SJSA1 (cell line): ENCODE data around the gene SLC22A14. TPM values are rescaled to one million over a fixed set of nuclear protein-coding genes. Genes with fewer than 3 reads are reported as not detected.

Experiments used
- DNase-seq, 2 experiments: peaks; one replicate each; pipeline ENCODE4 v3.0.0-alpha.2; 2015 to 2020; ENCODE audit warnings: low spot score in 2 of 2, low read depth in 1 of 2
- H3K27ac ChIP-seq: fragments of 250-450 bp; sonication (Bioruptor Pico); 2 replicates; pipeline ENCODE4 v1.5.1; 2020; ENCODE audit warnings: mild to moderate bottlenecking, moderate library complexity
- H3K27me3 ChIP-seq: fragments of 250-450 bp; sonication (Bioruptor Pico); replicated peaks from 2 replicates; pipeline ENCODE4 v1.5.1; 2020; ENCODE audit warnings: mild to moderate bottlenecking, moderate library complexity
- H3K36me3 ChIP-seq: fragments of 250-450 bp; sonication (Bioruptor Pico); 2 replicates; pipeline ENCODE4 v1.5.1; 2020; ENCODE audit warnings: mild to moderate bottlenecking
- H3K4me1 ChIP-seq: fragments of 250-450 bp; sonication (Bioruptor Pico); replicated peaks from 2 replicates; pipeline ENCODE4 v1.6.1; 2021; ENCODE audit warnings: mild to moderate bottlenecking
- H3K4me3 ChIP-seq: fragments of 250-450 bp; sonication (Bioruptor Pico); 2 replicates; pipeline ENCODE4 v1.5.1; 2020; ENCODE audit warnings: mild to moderate bottlenecking
- H3K9me3 ChIP-seq: fragments of 250-450 bp; sonication (Bioruptor Pico); replicated peaks from 2 replicates; pipeline ENCODE4 v1.5.1; 2020; ENCODE audit warnings: mild to moderate bottlenecking
- total RNA-seq: library from RNA; depleted of rRNA; stranded (reverse); fragments of >200 nt; shearing (Covaris generic); gene quantifications from 2 replicates; pipeline ENCODE4 v1.2.3, GENCODE V29; 2014

Gene SLC22A14
- total RNA-seq, 1 experiment from 2014 or later = not detected

DNA sequence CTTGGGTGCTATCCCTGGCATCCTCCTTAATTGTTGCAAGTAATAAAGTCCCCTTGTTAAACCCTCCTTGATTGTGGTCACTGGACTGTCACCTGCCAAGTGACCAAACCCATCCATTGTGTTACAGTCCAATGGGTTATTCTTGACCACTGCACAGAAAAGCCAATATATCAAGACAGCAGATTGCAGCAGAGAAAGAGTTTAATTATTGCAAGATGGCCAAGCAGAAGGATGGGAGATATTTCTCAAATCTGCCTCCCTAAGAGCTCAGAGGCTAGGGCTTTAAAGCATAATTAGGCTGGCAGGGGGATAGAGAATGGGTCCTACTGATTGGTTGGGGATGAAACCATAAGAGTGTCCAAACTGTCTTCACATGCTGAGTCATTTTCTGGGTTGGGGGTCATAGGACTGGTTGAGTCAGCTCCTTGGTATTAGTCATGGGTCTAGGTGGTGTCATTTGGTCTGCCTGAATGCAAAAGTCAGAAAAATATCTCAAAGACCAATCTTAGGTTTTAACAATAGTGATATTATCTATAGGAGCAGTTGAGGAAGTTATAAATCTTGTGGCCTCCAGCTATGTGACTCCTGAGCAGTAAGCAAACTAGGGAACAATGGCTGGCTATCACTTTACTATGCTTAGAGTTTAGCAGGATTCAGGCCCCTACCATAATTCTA is 45.4 kb downstream of the SLC22A14 start:
- H3K4me1 ChIP-seq = no peaks in the 10 kb centered on the region
- no peak for DNase-seq
- no peaks in the 10 kb centered on the region for H3K36me3 ChIP-seq
- no peaks in the 10 kb centered on the region for H3K9me3 ChIP-seq
- no peak overlapping the region for H3K4me3 ChIP-seq
- H3K27me3 ChIP-seq = no peaks in the 10 kb centered on the region
- H3K27ac ChIP-seq = no peak overlapping the region

DNA sequence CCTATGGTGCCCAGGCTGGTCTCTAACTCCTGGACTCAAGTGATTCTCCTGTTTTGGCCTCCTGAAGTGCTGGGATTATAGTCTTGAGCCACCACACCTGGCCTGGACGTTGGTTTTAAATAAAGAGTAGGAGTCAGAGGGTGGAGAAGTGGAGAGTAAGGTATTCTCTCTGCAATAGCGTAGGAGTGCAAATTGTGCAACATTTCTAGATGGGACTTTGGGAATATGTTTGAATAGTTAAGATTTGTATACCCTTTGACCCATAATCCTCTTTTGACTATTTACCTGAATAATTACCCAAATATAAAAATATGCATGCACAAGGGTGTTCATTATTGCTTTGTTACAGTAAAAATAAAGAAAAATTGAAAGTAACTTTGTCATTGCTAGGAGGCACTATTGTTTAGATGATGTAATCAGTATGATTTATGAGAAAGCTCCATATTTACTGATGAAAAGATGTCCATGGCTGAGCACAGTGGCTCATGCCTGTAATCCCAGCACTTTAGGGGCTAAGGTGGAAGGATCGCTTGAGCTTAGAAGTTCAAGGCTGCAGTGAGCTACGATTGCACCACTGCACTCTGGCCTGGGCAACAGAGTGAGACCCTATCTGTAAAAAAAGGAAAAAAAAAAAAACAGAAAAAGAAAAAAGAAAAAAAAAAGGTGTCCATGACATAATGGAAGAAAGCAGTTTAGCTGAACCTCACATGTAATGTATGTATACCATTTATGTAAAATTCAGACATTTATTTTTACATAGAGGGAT is 49.3 kb downstream of the SLC22A14 start:
- no peak for DNase-seq
- Histone ChIP-seq H3K9me3 (no peaks in the 10 kb centered on the region), H3K27me3 (no peaks in the 10 kb centered on the region), H3K4me3 (no peak overlapping the region), H3K36me3 (no peaks in the 10 kb centered on the region), H3K27ac (no peak overlapping the region), H3K4me1 (no peaks in the 10 kb centered on the region)

DNA sequence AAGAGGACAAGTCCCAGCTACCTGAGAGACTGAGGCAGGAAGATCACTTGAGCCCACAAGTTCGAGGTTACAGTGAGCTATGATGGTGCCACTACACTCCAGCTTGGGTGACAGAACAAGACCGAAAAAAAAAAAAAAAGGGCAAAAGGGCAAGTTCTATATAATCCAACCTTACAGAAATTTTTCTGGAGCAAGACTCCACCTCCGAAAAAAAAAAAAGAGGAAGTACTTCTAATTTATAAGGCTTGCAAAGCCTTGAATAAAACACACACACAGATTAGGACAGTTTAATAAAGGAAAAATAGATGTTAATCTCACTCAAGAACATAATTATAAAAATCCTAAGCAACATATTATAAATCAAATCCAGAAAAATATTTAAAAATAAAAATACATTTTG is 50.1 kb downstream of the SLC22A14 start:
- no peak overlapping the region for H3K27ac ChIP-seq
- no peaks in the 10 kb centered on the region for H3K4me1 ChIP-seq
- no peak for DNase-seq
- no peak overlapping the region for H3K4me3 ChIP-seq
- no peaks in the 10 kb centered on the region for H3K36me3 ChIP-seq
- H3K27me3 ChIP-seq = no peaks in the 10 kb centered on the region
- no peaks in the 10 kb centered on the region for H3K9me3 ChIP-seq

DNA sequence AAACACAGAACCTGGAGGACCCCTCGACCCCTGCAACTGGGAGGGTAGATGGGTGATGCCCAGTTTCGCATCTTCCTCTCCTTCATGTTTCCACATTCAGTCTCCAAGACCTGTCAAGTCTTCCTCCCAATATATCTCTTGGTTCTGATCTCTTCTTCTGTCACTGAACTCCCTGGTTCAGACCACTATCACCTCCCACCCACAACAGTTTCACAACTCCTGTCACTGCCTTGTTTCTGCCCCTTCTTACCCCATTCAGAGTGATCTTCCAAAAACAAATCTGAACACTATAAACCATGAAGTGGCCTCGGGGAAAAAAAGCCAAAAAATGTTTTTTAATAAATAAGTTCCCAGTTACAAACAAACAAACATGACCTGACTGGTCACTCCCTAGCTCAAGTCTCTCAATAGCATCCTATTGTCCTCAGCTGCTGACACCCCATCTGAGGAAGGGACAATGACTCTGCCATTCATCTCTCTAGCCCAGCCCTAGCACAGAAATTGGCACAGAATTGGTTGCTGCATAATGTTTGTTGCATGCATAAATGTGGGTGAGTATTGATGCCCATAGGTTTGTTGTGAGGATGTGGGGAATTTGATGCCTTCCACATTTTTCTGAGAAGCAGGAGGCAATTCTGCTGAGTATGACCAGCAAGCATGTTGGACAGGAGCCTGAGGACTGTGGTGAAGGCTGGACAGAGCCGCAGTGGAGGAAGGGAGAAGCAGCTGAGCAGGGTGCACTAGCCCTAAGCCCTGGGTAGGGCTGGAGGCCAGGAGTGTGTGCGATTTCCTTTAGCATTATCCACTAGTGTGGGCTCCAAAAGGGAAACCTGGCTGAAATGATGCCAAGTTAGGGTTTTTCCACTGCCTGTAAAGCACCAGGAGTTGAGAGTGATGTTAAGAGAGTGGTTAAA is 52.3 kb downstream of the SLC22A14 start:
- Histone ChIP-seq H3K4me1 (no peaks in the 10 kb centered on the region), H3K27me3 (no peaks in the 10 kb centered on the region), H3K36me3 (no peaks in the 10 kb centered on the region), H3K9me3 (no peaks in the 10 kb centered on the region), H3K4me3 (no peak overlapping the region), H3K27ac (no peak overlapping the region)
- no peak for DNase-seq

DNA sequence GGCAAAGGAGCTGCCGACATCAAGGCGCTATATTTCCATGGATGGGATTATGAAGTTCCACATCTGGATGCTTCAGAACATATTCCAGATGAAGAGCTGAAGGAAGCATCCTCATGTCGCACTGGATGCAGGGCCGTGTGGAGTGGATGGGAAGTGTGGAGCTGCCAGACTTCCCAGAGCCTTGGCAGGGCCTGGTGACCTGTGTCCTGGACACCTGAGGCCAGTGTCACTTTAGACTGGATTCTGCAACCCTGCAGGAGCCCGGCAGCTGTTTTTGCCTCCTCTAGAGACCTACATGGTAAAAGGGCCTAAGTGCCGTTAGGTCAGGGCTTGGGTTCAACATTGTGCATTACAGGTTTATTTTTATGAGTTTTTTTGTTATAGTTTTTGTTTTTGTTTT is 53.2 kb downstream of the SLC22A14 start:
- no peak overlapping the region for H3K27ac ChIP-seq

DNA sequence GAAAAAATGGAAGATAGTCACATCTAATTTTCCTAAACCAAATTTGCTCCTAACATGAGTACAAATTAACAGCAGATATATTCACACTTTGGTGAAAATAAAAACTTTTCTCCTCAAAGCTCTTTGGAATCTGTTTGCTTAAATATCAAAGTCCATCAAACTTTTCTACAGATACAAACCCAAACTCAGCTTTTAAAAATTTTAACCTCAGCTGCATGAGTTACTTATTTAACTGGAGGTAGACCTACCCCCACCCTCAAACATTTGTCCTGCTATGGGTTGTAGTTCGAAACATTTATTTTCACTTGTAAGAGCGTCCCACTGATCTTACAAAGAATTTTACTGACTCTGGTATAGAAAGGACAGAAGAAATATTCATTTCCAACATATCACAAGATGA is 55.6 kb downstream of the SLC22A14 start:
- no peak for DNase-seq

More for the DNA sequence above, 53.2 kb downstream of the SLC22A14 start:
- Histone ChIP-seq H3K4me3 (no peak overlapping the region), H3K9me3 (no peaks in the 10 kb centered on the region), H3K4me1 (no peaks in the 10 kb centered on the region), H3K27me3 (no peaks in the 10 kb centered on the region), H3K36me3 (no peaks in the 10 kb centered on the region)
- no peak for DNase-seq

DNA sequence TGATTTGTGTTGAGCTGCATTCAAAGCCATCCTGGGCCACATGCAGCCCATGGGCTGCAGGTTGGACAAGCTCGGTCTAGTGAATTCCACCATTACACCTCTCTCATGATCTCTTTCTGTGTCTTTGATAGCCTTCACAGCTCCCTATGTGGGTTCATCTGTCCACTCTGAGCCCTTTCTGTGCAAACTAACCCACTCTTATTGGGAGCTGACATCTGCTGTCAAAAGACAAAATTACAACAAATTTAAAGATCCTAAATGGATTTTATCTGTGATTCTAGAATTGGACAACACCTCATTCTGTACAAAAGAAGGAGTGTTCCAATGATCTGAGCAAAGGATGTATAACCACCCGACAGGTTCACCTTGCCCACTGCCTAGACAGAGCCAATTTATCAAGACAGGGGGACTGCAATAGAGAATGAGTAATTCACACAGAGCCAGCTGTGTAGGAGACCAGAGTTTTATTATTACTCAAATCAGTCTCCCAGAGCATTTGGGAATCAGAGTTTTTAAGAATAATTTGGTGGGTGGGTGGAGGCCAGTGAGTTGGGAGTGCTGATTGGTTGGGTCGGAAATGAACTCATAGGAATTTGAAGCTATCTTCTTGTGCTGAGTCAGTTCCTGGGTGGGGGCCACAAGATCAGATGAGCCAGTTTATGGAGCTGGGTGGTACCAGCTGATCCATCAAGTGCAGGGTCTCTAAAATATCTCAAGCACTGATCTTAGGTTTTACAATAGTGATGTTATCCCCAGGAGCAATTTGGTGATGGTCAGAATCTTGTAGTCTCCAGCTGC is 61.9 kb downstream of the SLC22A14 start:
- DNase-seq = no peak
- Histone ChIP-seq H3K4me3 (no peak overlapping the region), H3K27me3 (no peaks in the 10 kb centered on the region), H3K4me1 (peaks cover 11% of the 10 kb centered on the region), H3K9me3 (no peaks in the 10 kb centered on the region; the same call in 1 of the 2 replicates), H3K36me3 (peaks cover 6% of the 10 kb centered on the region; the same call in 1 of the 2 replicates), H3K27ac (no peak overlapping the region)

More for the DNA sequence above, 55.6 kb downstream of the SLC22A14 start:
- H3K4me3 ChIP-seq = no peak overlapping the region
- no peaks in the 10 kb centered on the region for H3K4me1 ChIP-seq
- H3K36me3 ChIP-seq = no peaks in the 10 kb centered on the region
- H3K27ac ChIP-seq = no peak overlapping the region
- H3K27me3 ChIP-seq = no peaks in the 10 kb centered on the region
- no peaks in the 10 kb centered on the region for H3K9me3 ChIP-seq

DNA sequence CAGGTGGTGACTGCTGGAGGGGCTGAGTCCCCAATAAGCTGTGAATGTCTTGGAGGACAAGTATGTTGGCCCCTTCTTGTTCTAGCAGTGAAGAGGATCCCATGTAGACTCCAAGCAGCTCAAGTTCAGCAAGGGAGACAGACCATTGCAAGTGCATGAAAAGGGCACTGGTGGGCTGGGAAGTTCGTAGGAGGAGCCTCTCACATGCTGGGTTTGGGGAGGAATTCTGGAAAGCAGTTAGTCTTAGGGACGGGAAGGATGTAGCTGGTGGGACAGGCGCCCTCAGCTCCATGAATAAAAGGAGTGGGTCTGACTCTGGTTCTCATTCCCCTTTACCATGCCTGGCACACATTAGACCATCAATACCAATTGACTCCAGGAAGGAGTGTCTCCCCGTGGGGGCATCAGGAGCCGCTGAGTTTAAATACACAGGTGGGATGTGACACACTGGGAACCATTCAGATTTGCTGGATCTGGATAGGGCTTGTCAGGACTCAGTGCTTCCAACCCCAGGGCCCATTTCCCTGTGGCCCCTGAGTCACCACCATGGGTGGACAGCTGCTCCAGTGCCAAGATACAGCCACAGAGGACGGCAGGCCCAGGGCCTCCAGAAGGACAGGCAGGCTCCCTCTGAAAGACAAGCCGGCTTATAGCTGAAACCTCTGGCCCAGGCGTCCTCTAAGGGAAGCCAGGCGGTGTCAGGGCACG is 63.9 kb downstream of the SLC22A14 start:
- no peaks in the 10 kb centered on the region; the same call in 1 of the 2 replicates for H3K9me3 ChIP-seq
- H3K27ac ChIP-seq = no peak overlapping the region
- H3K36me3 ChIP-seq = peaks cover 6% of the 10 kb centered on the region; the same call in 1 of the 2 replicates
- H3K4me3 ChIP-seq = peak overlapping the region; percentile 77
- H3K27me3 ChIP-seq = no peaks in the 10 kb centered on the region
- DNase-seq = no peak
- peaks cover 11% of the 10 kb centered on the region for H3K4me1 ChIP-seq

DNA sequence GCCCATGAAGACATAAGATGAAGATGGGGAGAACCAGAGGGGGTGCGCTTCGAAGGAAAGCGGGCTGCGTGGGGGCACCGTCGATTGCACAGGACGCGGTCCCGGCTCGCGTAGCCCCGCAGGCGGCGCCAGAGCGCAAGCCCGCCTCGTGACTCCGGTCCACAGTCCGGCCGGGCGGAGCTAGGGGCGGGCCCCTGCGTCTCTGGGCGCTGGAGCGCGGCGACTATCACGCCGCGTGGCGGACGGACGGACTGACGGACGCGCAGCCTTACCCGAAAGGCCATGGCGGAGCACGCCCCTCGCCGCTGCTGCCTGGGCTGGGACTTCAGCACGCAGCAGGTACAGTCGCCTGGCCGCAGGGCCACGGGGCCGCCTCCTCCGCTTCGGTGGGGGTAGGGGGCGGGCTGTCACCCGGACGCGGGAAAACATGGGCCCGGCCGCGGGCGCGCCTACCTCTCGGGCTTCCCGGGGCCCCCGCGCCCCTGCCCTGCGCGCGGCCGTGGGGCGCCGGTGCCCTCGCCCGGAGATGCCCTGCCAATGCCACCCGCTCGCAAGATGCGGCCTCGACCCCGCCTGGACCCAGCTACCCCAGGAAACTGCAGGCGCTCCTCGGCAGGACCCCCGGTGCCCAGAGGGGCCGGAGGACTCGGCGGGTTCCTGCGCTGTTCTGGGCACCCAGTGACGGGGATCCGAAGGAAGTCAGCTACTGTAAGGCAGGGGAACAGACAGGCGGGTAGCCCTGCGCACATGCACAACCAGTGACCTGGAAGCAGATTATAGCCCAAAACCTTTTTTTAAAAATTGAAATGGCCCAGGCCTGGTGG is 64.7 kb downstream of the SLC22A14 start, which contains the start of gene XYLB:
TSS of gene XYLB (plus strand) at position 199 of the 824 bp plus-strand sequence. CDS start at position 283, 84 bp downstream.
- DNase-seq = peak; percentile 74 to 77
- peak within 1 kb of the TSS; percentile 77 for H3K4me3 ChIP-seq
- no peaks in the 10 kb centered on the region; the same call in 1 of the 2 replicates for H3K9me3 ChIP-seq
- no peaks in the 10 kb centered on the region for H3K27me3 ChIP-seq
- peaks cover 11% of the 10 kb centered on the region for H3K4me1 ChIP-seq
- H3K36me3 ChIP-seq = peaks cover 6% of the 10 kb centered on the region; the same call in 1 of the 2 replicates
- H3K27ac ChIP-seq = 0 out of 2 replicates have a peak within 1 kb of the TSS, but pooled peaks have one; percentile 3

DNA sequence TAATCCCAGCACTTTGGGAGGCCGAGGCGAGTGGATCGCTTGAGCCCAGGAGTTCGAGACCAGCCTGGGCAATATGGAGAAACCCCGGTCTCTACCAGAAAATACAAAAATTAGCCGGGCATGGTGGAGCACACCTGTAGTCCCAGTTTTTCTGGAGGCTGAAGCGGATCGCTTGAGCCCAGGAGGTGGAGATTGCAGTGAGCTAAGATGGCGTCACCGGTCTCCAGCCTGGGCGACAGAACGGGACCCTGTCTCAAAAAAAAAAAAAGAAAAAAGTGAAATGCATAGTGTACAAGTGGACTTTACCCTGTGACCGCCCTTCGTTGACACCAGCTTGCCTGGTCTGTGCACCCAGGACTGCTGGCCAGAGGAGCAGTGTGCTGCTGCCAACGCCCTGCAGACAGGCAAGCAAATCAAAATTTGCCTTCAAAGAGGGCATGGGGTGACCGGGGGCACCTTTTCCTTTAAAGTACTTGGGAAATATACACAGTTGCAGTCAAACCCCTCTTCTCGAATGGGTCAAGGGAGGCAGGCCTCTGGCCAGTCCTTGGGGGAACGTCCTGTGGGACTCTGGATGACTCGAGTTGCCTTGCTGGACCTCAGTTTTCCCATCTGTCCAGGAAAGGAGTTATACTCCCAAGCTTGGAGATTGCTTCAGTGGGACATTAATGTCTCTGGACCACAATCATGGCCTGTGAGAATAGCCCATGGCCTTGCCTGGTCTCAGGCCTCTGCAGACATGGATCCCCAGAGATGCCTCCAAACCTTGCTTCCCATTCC is 65.5 kb downstream of the SLC22A14 start:
- H3K27ac ChIP-seq = no peak overlapping the region
- peaks cover 6% of the 10 kb centered on the region; the same call in 1 of the 2 replicates for H3K36me3 ChIP-seq

DNA sequence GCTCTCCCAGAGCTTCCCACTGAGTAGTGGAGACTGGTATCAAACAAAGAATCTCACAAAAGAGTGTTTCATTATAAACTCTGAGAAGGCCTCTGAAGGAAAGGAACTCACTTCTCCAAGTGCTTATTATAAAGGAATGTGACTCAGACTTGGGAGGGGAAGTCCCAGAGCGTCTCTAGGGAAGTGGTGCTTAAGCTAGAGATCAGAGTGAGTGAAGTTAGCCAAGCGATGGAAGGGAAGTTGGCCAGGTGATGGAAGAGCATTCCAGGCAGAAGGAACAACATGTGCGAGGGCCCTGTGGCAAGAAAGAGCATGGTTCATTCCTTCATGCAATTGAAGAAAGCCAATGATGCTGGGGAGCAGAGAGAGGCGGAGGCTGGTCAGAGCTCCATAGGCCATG is 66.8 kb downstream of the SLC22A14 start:
- DNase-seq = peak in 1 of 2 experiments; percentile 21
- H3K4me3 ChIP-seq = no peak overlapping the region
- H3K27ac ChIP-seq = no peak overlapping the region
- peaks cover 6% of the 10 kb centered on the region; the same call in 1 of the 2 replicates for H3K36me3 ChIP-seq
- H3K9me3 ChIP-seq = no peaks in the 10 kb centered on the region; the same call in 1 of the 2 replicates
- no peaks in the 10 kb centered on the region for H3K27me3 ChIP-seq
- H3K4me1 ChIP-seq = peaks cover 11% of the 10 kb centered on the region

More for the DNA sequence above, 65.5 kb downstream of the SLC22A14 start:
- Histone ChIP-seq H3K9me3 (no peaks in the 10 kb centered on the region; the same call in 1 of the 2 replicates), H3K27me3 (no peaks in the 10 kb centered on the region), H3K4me1 (peaks cover 11% of the 10 kb centered on the region), H3K4me3 (peak overlapping the region; percentile 77)
- DNase-seq = no peak
